Measurements from ENCODE around the gene SLC6A13. TPM values are rescaled to one million over a fixed set of nuclear protein-coding genes. Genes with fewer than 3 reads are reported as not detected.

Gene SLC6A13
- total and polyA plus RNA-seq, 2 of the 13 experiments (the other 11 are each of a cell fraction or from before 2014, with no cell fraction given), result 0.05 to 0.15 TPM

GRCh38 chr12:253116-253831 lies 9.4 kb downstream of the SLC6A13 start:
- in situ Hi-C loops (cut with HindIII; ENCODE audit: extremely low pct_ligation_motif_present, low pct_unique_long_range_greater_than_20kb), result no loop called here
- FAIRE-seq (no peak), ATAC-seq (peak; percentile 51), DNase-seq (ENCODE audit: low spot score) (no peak)
- H3K4me3 ChIP-seq (replicated peaks in 1 of 3; ENCODE audit: insufficient read depth in 1 of 3, low read depth in 2 of 3, low read length in 3 of 3), result no peak overlapping the region
- H3K9me3 ChIP-seq (ENCODE audit: low read length), result no peaks in the 10 kb centered on the region
- ChIA-PET POLR2A (interaction anchor here (1.2 kb wide), 1 partner anchor 17 kb away, joined by 3 read pairs; no protein-coding TSS in a partner anchor), CTCF (ENCODE audit: low intra/inter-chr PET ratio, low total read pairs) (no interaction called here)
- no peaks in the 10 kb centered on the region for H3K36me3 ChIP-seq (replicated peaks in 1 of 2; ENCODE audit: control insufficient read depth in 1 of 2, insufficient read depth in 2 of 2, low read length in 2 of 2)
- intact Hi-C loops (cut with micrococcal nuclease; ENCODE audit: unreplicated experiment), result no loop called here
- no peaks in the 10 kb centered on the region for H3K79me2 ChIP-seq (ENCODE audit: insufficient read depth, low read length)
- H3K4me1 ChIP-seq (ENCODE audit: insufficient read depth, low read length), result peaks cover 48% of the 10 kb centered on the region
- no peak for TF ChIP-seq ZNF503 (CRISPR knock-in tag; IDR thresholded peaks at IDR 0.05)
- peak; percentile 39; the same call in 1 of the 2 replicates for TF ChIP-seq CEBPB (IDR thresholded peaks at IDR 0.05; ENCODE audit: borderline replicate concordance, low read depth, low read length)
- TF ChIP-seq ZNF260 (CRISPR knock-in tag; IDR thresholded peaks at IDR 0.05; ENCODE audit: borderline replicate concordance, low read depth), result no peak
- no peak overlapping the region for H3K9ac ChIP-seq (ENCODE audit: insufficient read depth, low read depth, low read length)
- H3K27ac ChIP-seq (ENCODE audit: extremely low read length, insufficient read depth, low read length), result no peak overlapping the region
- no TSS peak for BruUV-seq (replicated peaks)
- WGBS (ENCODE audit: low lambda C conversion rate), result 47% methylated on average over 12 of the region's 12 CpGs
- H4K20me1 ChIP-seq (ENCODE audit: insufficient read depth, low read length), result no peaks in the 10 kb centered on the region
- peak overlapping the region; percentile 52; the same call in 1 of the 2 replicates for H3K4me2 ChIP-seq (ENCODE audit: low read depth, low read length)
- no peaks in the 10 kb centered on the region for H3K27me3 ChIP-seq (ENCODE audit: control insufficient read depth in 1 of 2, insufficient read depth in 2 of 2, low read length in 2 of 2)
- H2AFZ ChIP-seq (ENCODE audit: low read length), result no peak overlapping the region

GRCh38 chr12:252636-253035 lies 10.0 kb downstream of the SLC6A13 start:
- peak; percentile 57 for ATAC-seq
- ChIA-PET CTCF (ENCODE audit: low intra/inter-chr PET ratio, low total read pairs) (no interaction called here), POLR2A (interaction anchor here (1.2 kb wide), 1 partner anchor 16 kb away, joined by 3 read pairs; no protein-coding TSS in a partner anchor)
- DNase-seq (ENCODE audit: low spot score), result peak; percentile 18
- no peaks in the 10 kb centered on the region for H3K36me3 ChIP-seq (replicated peaks in 1 of 2; ENCODE audit: control insufficient read depth in 1 of 2, insufficient read depth in 2 of 2, low read length in 2 of 2)
- no peaks in the 10 kb centered on the region for H4K20me1 ChIP-seq (ENCODE audit: insufficient read depth, low read length)
- H3K9ac ChIP-seq (ENCODE audit: insufficient read depth, low read depth, low read length), result no peak overlapping the region
- H3K27ac ChIP-seq (ENCODE audit: extremely low read length, insufficient read depth, low read length), result no peak overlapping the region
- H3K79me2 ChIP-seq (ENCODE audit: insufficient read depth, low read length), result no peaks in the 10 kb centered on the region
- no TSS peak for BruUV-seq (replicated peaks)
- in situ Hi-C loops (cut with HindIII; ENCODE audit: extremely low pct_ligation_motif_present, low pct_unique_long_range_greater_than_20kb) (no loop called here), intact Hi-C loops (cut with micrococcal nuclease; ENCODE audit: unreplicated experiment) (no loop called here)
- no peaks in the 10 kb centered on the region for H3K27me3 ChIP-seq (ENCODE audit: control insufficient read depth in 1 of 2, insufficient read depth in 2 of 2, low read length in 2 of 2)
- 20% methylated on average over 5 of the region's 5 CpGs for WGBS (ENCODE audit: low lambda C conversion rate)
- H3K4me3 ChIP-seq (replicated peaks in 1 of 3; ENCODE audit: insufficient read depth in 1 of 3, low read depth in 2 of 3, low read length in 3 of 3), result no peak overlapping the region
- peaks cover 42% of the 10 kb centered on the region for H3K4me1 ChIP-seq (ENCODE audit: insufficient read depth, low read length)
- no peak overlapping the region for H2AFZ ChIP-seq (ENCODE audit: low read length)
- H3K4me2 ChIP-seq (ENCODE audit: low read depth, low read length), result peak overlapping the region; percentile 52
- peaks cover 5% of the 10 kb centered on the region; the same call in 1 of the 2 replicates for H3K9me3 ChIP-seq (ENCODE audit: low read length)
- FAIRE-seq, result no peak
- peak; percentile 69; the same call in 1 of the 2 replicates for TF ChIP-seq LCORL (IDR thresholded peaks at IDR 0.05)
- no peak for TF ChIP-seq LCORL (CRISPR knock-in tag; IDR thresholded peaks at IDR 0.05)
- TF ChIP-seq TERF1 (CRISPR knock-in tag; IDR thresholded peaks at IDR 0.05), result no peak
- no peak for TF ChIP-seq ZNF142 (CRISPR knock-in tag; IDR thresholded peaks at IDR 0.05)
- 0 out of 2 replicates have a peak, but pooled peaks have one; percentile 26 for TF ChIP-seq NFIB (CRISPR knock-in tag; IDR thresholded peaks at IDR 0.05; ENCODE audit: borderline replicate concordance)
